K562 (cell line): ENCODE measurements around the gene HS3ST3A1. TPM values are rescaled to one million over a fixed set of nuclear protein-coding genes. Genes with fewer than 3 reads are reported as not detected.

Source experiments
- ATAC-seq: fragments of 200-7000 bp; cut with Tn5 transposase; 3 replicates; pipeline ENCODE4 v1.9.1; 2020; ENCODE audit warnings: moderate library complexity
- BruUV-seq: library from RNA; stranded (reverse); fragments of 400-500 nt; replicated peaks from 2 replicates; lab custom pipeline; 2021; lab: Mats Ljungman, UMichigan
- CTCF ChIA-PET: fragments of 300-600 bp; formaldehyde crosslinking; extraction: SDS; loops from one replicate; lab custom pipeline; 2021; ENCODE audit warnings: low intra/inter-chr PET ratio; lab: Yijun Ruan, JAX
- POLR2A ChIA-PET: fragments of 300-600, 350-650 bp; sonication (Branson Sonifier 250); formaldehyde crosslinking; extraction: SDS; loops from one replicate; lab custom pipeline; 2021; ENCODE audit warnings: antibody characterized with exemption, inconsistent platforms; lab: Yijun Ruan, JAX
- DNase-seq, 4 experiments: peaks; one replicate each; pipeline versions ENCODE4 v3.0.0 to v3.0.0-alpha.2; 2011 to 2018; ENCODE audit warnings: low spot score in 3 of 4, mixed read lengths in 3 of 4; ENCODE audit errors: extremely low read depth in 1 of 4
- FAIRE-seq: peaks from 2 replicates; lab custom pipeline; 2011; peaks lifted over from hg19 to GRCh38; lab: Jason Lieb, UNC
- H2AFZ ChIP-seq: 2 replicates; pipeline ENCODE4 v1.6.0; 2011; ENCODE audit warnings: low read depth, low read length, control low read depth, inconsistent platforms
- H3K27ac ChIP-seq: fragments of 200-600 bp; 3 replicates; pipeline ENCODE4 v1.8.0; 2011; ENCODE audit warnings: low read depth, mild to moderate bottlenecking, control low read depth, inconsistent platforms, low read length, moderate library complexity, mixed read lengths; ENCODE audit errors: extremely low read depth
- H3K27me3 ChIP-seq, 2 experiments: fragments of 300-600 bp in 1 of 2; 2 replicates in 1 of 2; 3 replicates in 1 of 2; pipeline versions ENCODE4 v1.6.0 to v1.8.0; 2011; ENCODE audit warnings: inconsistent platforms in 2 of 2, low read length in 2 of 2, mild to moderate bottlenecking in 1 of 2, mixed read lengths in 1 of 2, moderate library complexity in 1 of 2; ENCODE audit not compliant: control insufficient read depth in 2 of 2, insufficient read depth in 2 of 2
- H3K36me3 ChIP-seq: fragments of 300-600 bp; 3 replicates; pipeline ENCODE4 v1.8.0; 2011; ENCODE audit warnings: mild to moderate bottlenecking, low read length, inconsistent platforms; ENCODE audit not compliant: control insufficient read depth, insufficient read depth
- H3K4me1 ChIP-seq, 2 experiments: fragments of 200-600 bp in 1 of 2; replicated peaks in 1 of 2; 2 replicates in 1 of 2; 3 replicates in 1 of 2; pipeline versions ENCODE4 v1.5.1 to v1.8.0; 2011; ENCODE audit warnings: inconsistent platforms in 2 of 2, low read length in 2 of 2, mild to moderate bottlenecking in 1 of 2, mixed read lengths in 1 of 2, moderate library complexity in 1 of 2; ENCODE audit not compliant: control insufficient read depth in 2 of 2, insufficient read depth in 2 of 2
- H3K4me2 ChIP-seq: 2 replicates; pipeline ENCODE4 v1.6.1; 2011; ENCODE audit warnings: low read length, control low read depth, inconsistent platforms, mixed read lengths; ENCODE audit not compliant: insufficient read depth
- H3K4me3 ChIP-seq: fragments of 200-600 bp; sonication (generic), shearing (Covaris generic); 2 replicates; pipeline ENCODE4 v1.5.1; 2016; ENCODE audit warnings: control low read depth, inconsistent platforms
- H3K79me2 ChIP-seq: fragments of 200-600 bp; 3 replicates; pipeline ENCODE4 v1.8.0; 2011; ENCODE audit warnings: low read length, inconsistent platforms; ENCODE audit not compliant: control insufficient read depth, insufficient read depth
- H3K9ac ChIP-seq, 2 experiments: 2 replicates each; pipeline versions ENCODE4 v1.6.0 to v1.6.1; 2011; ENCODE audit warnings: low read depth in 2 of 2, low read length in 2 of 2, control low read depth in 1 of 2, inconsistent platforms in 1 of 2, mild to moderate bottlenecking in 1 of 2, mixed read lengths in 1 of 2; ENCODE audit not compliant: insufficient read depth in 1 of 2
- H3K9me1 ChIP-seq: one replicate; pipeline ENCODE4 v1.6.0; 2011; ENCODE audit warnings: inconsistent platforms, mild to moderate bottlenecking, low read length, moderate library complexity; ENCODE audit not compliant: control insufficient read depth, insufficient read depth
- H3K9me3 ChIP-seq: replicated peaks from 2 replicates; pipeline ENCODE4 v1.5.1; 2011; ENCODE audit warnings: low read depth, low read length, inconsistent platforms; ENCODE audit not compliant: control insufficient read depth, insufficient read depth
- H4K20me1 ChIP-seq: replicated peaks from 2 replicates; pipeline ENCODE4 v1.6.1; 2011; ENCODE audit warnings: low read length, inconsistent platforms, mixed read lengths; ENCODE audit not compliant: control insufficient read depth, insufficient read depth
- HNRNPUL1 ChIP-seq: fragments of 200-400 bp; formaldehyde crosslinking; IDR thresholded peaks from 2 replicates; pipeline ENCODE4 v1.6.1; 2017; ENCODE audit warnings: low read length
- JUND ChIP-seq, 2 experiments: IDR thresholded peaks; 2 replicates in 1 of 2; 3 replicates in 1 of 2; pipeline ENCODE4 v1.6.1; 2011; ENCODE audit warnings: borderline replicate concordance in 2 of 2, low read depth in 2 of 2, low read length in 2 of 2, improper control_type of control experiment in 1 of 2, missing biosample characterization in 1 of 2, missing genetic modification characterization in 1 of 2, missing genetic modification reagents in 1 of 2
- TEAD1 ChIP-seq, 2 experiments: fragments of 450-650 bp in 1 of 2; sonication (generic) in 1 of 2; formaldehyde crosslinking; IDR thresholded peaks; 2 replicates each; pipeline versions ENCODE4 v1.4.0 to v1.8.0; 2020 to 2022; ENCODE audit warnings: mild to moderate bottlenecking in 2 of 2, missing genetic modification reagents in 1 of 2
- ZNF644 ChIP-seq: fragments of 200-800 bp; sonication (Bioruptor generic); IDR thresholded peaks from 2 replicates; pipeline ENCODE4 v1.6.1; 2016; ENCODE audit warnings: low read depth, missing genetic modification characterization, missing compliant biosample characterization
- WGBS: fragments of 100-300 bp; shearing (Covaris generic); methylation state at CpG from one replicate; pipeline ENCODE4 v1.1.6; 2016; ENCODE audit warnings: low coverage, mixed read lengths; ENCODE audit not compliant: insufficient coverage; ENCODE audit errors: missing lambda C conversion rate; 5-methylcytosine and 5-hydroxymethylcytosine counted together
- in situ Hi-C: fragments of 300-500 bp; cut with MboI; formaldehyde crosslinking; loops from 4 replicates; pipeline ENCODE4 v1.15.0; 2018; ENCODE audit warnings: inconsistent platforms, mixed read lengths
- intact Hi-C: fragments of 100-400 bp; cut with micrococcal nuclease; formaldehyde crosslinking; loops from 2 replicates; pipeline ENCODE4 v1.14.2; 2022
- polyA plus RNA-seq, 8 experiments: library from polyadenylated mRNA; depleted of rRNA in 4 of 8; stranded (reverse) in 5 of 8; unstranded in 3 of 8; fragments of >200 nt; fragmentation: Nextera tagmentation in 2 of 8; fragmentation: Illumina TruSeq in 1 of 8; extraction: Ambion mirVana in 2 of 8; extraction: Trizol in 1 of 8; gene quantifications; 2 replicates each; pipeline versions ENCODE4 v1.2.1 to v1.2.3, GENCODE V29; 2011 to 2014; ENCODE audit warnings: inconsistent platforms in 1 of 8, missing spikeins in 1 of 8
- total RNA-seq, 7 experiments: library from RNA; depleted of rRNA in 6 of 7; stranded (reverse); fragments of >200 nt in 6 of 7; fragmentation: Illumina TruSeq in 2 of 7; extraction: Trizol in 2 of 7; gene quantifications; 2 replicates each; pipeline versions ENCODE4 v1.2.1 to v1.2.3, GENCODE V29; 2011 to 2021; ENCODE audit warnings: low replicate concordance in 1 of 7
- TF ChIP-seq, protein P1 (sequence below): sonication (generic); IDR thresholded peaks from 2 replicates; pipeline ENCODE4 v1.6.1; 2016
- TF ChIP-seq, protein P2 (sequence below), 2 experiments: fragments of 450-650 bp; formaldehyde crosslinking in 1 of 2; IDR thresholded peaks; 2 replicates each; pipeline versions ENCODE4 v1.4.0 to v1.6.1; 2014 to 2020; ENCODE audit warnings: mild to moderate bottlenecking in 2 of 2, borderline replicate concordance in 1 of 2, low read depth in 1 of 2
- TF ChIP-seq, protein P3 (sequence below): IDR thresholded peaks from 3 replicates; pipeline ENCODE4 v1.6.1; 2011; ENCODE audit warnings: borderline replicate concordance, mild to moderate bottlenecking, moderate library complexity; ENCODE audit not compliant: insufficient read length; ENCODE audit errors: extremely low read depth

Gene HS3ST3A1
- total and polyA plus RNA-seq, 9 of the 15 experiments (the other 6 are each of a cell fraction or from before 2014, with no cell fraction given) = 0.25 to 14.8 (median 2.3) TPM

DNA sequence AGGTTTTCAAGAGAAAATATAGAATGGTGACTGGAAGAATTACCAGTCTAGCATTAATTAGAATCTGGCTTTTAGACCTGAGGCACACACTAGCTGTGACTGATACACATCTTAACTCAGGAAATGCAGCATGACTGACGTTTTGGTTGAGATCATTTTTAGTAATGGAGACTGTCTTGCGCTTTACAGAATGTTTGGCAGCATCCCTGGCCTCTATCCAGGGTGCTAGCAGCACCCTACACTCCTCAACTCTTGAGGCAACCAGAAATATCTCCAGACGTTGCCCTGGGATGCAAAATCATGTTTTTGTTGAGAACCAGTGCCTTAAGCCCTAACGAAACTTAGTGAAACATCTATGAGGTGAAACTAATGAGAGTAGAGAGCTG is 109.0 kb downstream of the HS3ST3A1 start:
- H3K9me1 ChIP-seq = no peaks in the 10 kb centered on the region
- H4K20me1 ChIP-seq = no peaks in the 10 kb centered on the region
- H3K27me3 ChIP-seq = no peaks in the 10 kb centered on the region
- H3K4me3 ChIP-seq = no peak overlapping the region
- no peaks in the 10 kb centered on the region for H3K9me3 ChIP-seq
- no peak overlapping the region for H3K4me2 ChIP-seq
- H2AFZ ChIP-seq = no peak overlapping the region
- BruUV-seq = no TSS peak
- 30% methylated on average over 4 of the region's 4 CpGs for WGBS
- no peak overlapping the region for H3K9ac ChIP-seq
- in situ Hi-C loops (no loop called here), intact Hi-C loops (no loop called here)
- CTCF ChIA-PET = no interaction called here
- no peaks in the 10 kb centered on the region for H3K79me2 ChIP-seq
- DNase-seq (peak in 1 of 4 experiments; percentile 16), FAIRE-seq (no peak), ATAC-seq (peak; percentile 61)
- H3K27ac ChIP-seq = no peak overlapping the region
- POLR2A ChIA-PET = no interaction called here
- no peaks in the 10 kb centered on the region; the same call in 2 of the 3 replicates for H3K36me3 ChIP-seq
- peaks cover 0 to 6% of the 10 kb centered on the region in 2 experiments; a peak in 3 of 5 replicates for H3K4me1 ChIP-seq
- TF ChIP-seq, protein P1, sequence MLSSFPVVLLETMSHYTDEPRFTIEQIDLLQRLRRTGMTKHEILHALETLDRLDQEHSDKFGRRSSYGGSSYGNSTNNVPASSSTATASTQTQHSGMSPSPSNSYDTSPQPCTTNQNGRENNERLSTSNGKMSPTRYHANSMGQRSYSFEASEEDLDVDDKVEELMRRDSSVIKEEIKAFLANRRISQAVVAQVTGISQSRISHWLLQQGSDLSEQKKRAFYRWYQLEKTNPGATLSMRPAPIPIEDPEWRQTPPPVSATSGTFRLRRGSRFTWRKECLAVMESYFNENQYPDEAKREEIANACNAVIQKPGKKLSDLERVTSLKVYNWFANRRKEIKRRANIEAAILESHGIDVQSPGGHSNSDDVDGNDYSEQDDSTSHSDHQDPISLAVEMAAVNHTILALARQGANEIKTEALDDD = 0 out of 2 replicates have a peak, but pooled peaks have one; percentile 27
- 0 out of 4 replicates have a peak, but pooled peaks of 1 of the 2 experiments have one; percentile 27 for TF ChIP-seq TEAD1 (CRISPR knock-in tag; IDR thresholded peaks at IDR 0.05)
- TF ChIP-seq, protein P2, sequence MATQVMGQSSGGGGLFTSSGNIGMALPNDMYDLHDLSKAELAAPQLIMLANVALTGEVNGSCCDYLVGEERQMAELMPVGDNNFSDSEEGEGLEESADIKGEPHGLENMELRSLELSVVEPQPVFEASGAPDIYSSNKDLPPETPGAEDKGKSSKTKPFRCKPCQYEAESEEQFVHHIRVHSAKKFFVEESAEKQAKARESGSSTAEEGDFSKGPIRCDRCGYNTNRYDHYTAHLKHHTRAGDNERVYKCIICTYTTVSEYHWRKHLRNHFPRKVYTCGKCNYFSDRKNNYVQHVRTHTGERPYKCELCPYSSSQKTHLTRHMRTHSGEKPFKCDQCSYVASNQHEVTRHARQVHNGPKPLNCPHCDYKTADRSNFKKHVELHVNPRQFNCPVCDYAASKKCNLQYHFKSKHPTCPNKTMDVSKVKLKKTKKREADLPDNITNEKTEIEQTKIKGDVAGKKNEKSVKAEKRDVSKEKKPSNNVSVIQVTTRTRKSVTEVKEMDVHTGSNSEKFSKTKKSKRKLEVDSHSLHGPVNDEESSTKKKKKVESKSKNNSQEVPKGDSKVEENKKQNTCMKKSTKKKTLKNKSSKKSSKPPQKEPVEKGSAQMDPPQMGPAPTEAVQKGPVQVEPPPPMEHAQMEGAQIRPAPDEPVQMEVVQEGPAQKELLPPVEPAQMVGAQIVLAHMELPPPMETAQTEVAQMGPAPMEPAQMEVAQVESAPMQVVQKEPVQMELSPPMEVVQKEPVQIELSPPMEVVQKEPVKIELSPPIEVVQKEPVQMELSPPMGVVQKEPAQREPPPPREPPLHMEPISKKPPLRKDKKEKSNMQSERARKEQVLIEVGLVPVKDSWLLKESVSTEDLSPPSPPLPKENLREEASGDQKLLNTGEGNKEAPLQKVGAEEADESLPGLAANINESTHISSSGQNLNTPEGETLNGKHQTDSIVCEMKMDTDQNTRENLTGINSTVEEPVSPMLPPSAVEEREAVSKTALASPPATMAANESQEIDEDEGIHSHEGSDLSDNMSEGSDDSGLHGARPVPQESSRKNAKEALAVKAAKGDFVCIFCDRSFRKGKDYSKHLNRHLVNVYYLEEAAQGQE (IDR thresholded peaks at IDR 0.05; ENCODE audit: borderline replicate concordance) = peak; percentile 88
- TF ChIP-seq, protein P2 (CRISPR knock-in tag; IDR thresholded peaks at IDR 0.05; ENCODE audit: low read depth) = 0 out of 2 replicates have a peak, but pooled peaks have one; percentile 53
- no peak for TF ChIP-seq JUND (IDR thresholded peaks at IDR 0.05; ENCODE audit: borderline replicate concordance, low read depth, low read length)
- TF ChIP-seq JUND (tag; IDR thresholded peaks at IDR 0.05; ENCODE audit: borderline replicate concordance, low read depth, low read length) = peak; percentile 23; the same call in 1 of the 3 replicates
- TF ChIP-seq HNRNPUL1 = no peak
- 0 out of 2 replicates have a peak, but pooled peaks have one; percentile 32 for TF ChIP-seq ZNF644
- TF ChIP-seq, protein P3, sequence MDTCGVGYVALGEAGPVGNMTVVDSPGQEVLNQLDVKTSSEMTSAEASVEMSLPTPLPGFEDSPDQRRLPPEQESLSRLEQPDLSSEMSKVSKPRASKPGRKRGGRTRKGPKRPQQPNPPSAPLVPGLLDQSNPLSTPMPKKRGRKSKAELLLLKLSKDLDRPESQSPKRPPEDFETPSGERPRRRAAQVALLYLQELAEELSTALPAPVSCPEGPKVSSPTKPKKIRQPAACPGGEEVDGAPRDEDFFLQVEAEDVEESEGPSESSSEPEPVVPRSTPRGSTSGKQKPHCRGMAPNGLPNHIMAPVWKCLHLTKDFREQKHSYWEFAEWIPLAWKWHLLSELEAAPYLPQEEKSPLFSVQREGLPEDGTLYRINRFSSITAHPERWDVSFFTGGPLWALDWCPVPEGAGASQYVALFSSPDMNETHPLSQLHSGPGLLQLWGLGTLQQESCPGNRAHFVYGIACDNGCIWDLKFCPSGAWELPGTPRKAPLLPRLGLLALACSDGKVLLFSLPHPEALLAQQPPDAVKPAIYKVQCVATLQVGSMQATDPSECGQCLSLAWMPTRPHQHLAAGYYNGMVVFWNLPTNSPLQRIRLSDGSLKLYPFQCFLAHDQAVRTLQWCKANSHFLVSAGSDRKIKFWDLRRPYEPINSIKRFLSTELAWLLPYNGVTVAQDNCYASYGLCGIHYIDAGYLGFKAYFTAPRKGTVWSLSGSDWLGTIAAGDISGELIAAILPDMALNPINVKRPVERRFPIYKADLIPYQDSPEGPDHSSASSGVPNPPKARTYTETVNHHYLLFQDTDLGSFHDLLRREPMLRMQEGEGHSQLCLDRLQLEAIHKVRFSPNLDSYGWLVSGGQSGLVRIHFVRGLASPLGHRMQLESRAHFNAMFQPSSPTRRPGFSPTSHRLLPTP = no peak
